OCI-LY1 (cell line): Measurements from ENCODE around the gene KCMF1.

Source experiments
- H2AFZ ChIP-seq: fragments of 200-600 bp; sonication (generic), shearing (Covaris generic); 2 replicates; pipeline ENCODE4 v1.6.0; 2014; ENCODE audit warnings: antibody characterized with exemption, mild to moderate bottlenecking, low read length
- H3F3A ChIP-seq: fragments of 200-600 bp; sonication (generic), shearing (Covaris generic); 2 replicates; pipeline ENCODE4 v1.6.0; 2014; ENCODE audit warnings: mild to moderate bottlenecking, antibody characterized with exemption, low read length, moderate library complexity; ENCODE audit not compliant: insufficient read depth
- H3K27ac ChIP-seq: fragments of 200-600 bp; sonication (generic); 2 replicates; pipeline ENCODE4 v1.5.1; 2014; ENCODE audit warnings: low read length, mixed run types, mild to moderate bottlenecking, low read depth; ENCODE audit not compliant: poor library complexity, severe bottlenecking
- H3K27me3 ChIP-seq: fragments of 200-600 bp; sonication (generic); 2 replicates; pipeline ENCODE4 v1.6.0; 2014; ENCODE audit warnings: antibody characterized with exemption, mild to moderate bottlenecking, low read length, moderate library complexity; ENCODE audit not compliant: insufficient read depth
- H3K36me3 ChIP-seq: fragments of 200-600 bp; sonication (generic); 2 replicates; pipeline ENCODE4 v1.6.1; 2014; ENCODE audit warnings: mild to moderate bottlenecking, antibody characterized with exemption, low read length, moderate library complexity, mixed read lengths; ENCODE audit not compliant: insufficient read depth
- H3K4me1 ChIP-seq: fragments of 200-600 bp; sonication (generic); 2 replicates; pipeline ENCODE4 v1.5.1; 2014; ENCODE audit warnings: mild to moderate bottlenecking, low read length, moderate library complexity; ENCODE audit not compliant: insufficient read depth, severe bottlenecking
- H3K4me2 ChIP-seq: fragments of 200-600 bp; sonication (generic), shearing (Covaris generic); 2 replicates; pipeline ENCODE4 v1.6.1; 2014; ENCODE audit warnings: low read length
- H3K4me3 ChIP-seq: fragments of 200-600 bp; sonication (generic); 2 replicates; pipeline ENCODE4 v1.5.1; 2014; ENCODE audit warnings: low read length, low read depth, mild to moderate bottlenecking, mixed read lengths; ENCODE audit not compliant: poor library complexity, severe bottlenecking
- H3K79me2 ChIP-seq: fragments of 200-600 bp; shearing (Covaris generic); 2 replicates; pipeline ENCODE4 v1.6.1; 2016; ENCODE audit warnings: mixed run types, low read length, mixed read lengths; ENCODE audit not compliant: insufficient read depth
- H3K9ac ChIP-seq: fragments of 200-600 bp; sonication (generic), shearing (Covaris generic); 2 replicates; pipeline ENCODE4 v1.6.1; 2014; ENCODE audit warnings: mild to moderate bottlenecking, low read length, mixed read lengths
- H3K9me2 ChIP-seq: fragments of 200-600 bp; sonication (generic), shearing (Covaris generic); 2 replicates; pipeline ENCODE4 v1.6.1; 2014; ENCODE audit warnings: low read depth, mild to moderate bottlenecking, low read length, mixed read lengths
- H3K9me3 ChIP-seq: fragments of 200-600 bp; shearing (Covaris generic); 2 replicates; pipeline ENCODE4 v1.6.1; 2014; ENCODE audit warnings: low read length, mixed read lengths
- H4K20me1 ChIP-seq: fragments of 200-600 bp; sonication (generic), shearing (Covaris generic); 2 replicates; pipeline ENCODE4 v1.6.0; 2016; ENCODE audit warnings: mild to moderate bottlenecking, low read length; ENCODE audit not compliant: insufficient read depth
- EZH2 ChIP-seq: fragments of 200-600 bp; sonication (generic), shearing (Covaris generic); IDR thresholded peaks from 2 replicates; pipeline ENCODE4 v1.8.0; 2017; ENCODE audit warnings: borderline replicate concordance, mixed run types, mild to moderate bottlenecking, antibody characterized with exemption, low read length, moderate library complexity, mixed read lengths
- TF ChIP-seq, protein P1 (sequence below): fragments of 200-600 bp; sonication (generic), shearing (Covaris generic); IDR thresholded peaks from 2 replicates; pipeline ENCODE4 v1.5.1; 2017; ENCODE audit warnings: mild to moderate bottlenecking, antibody characterized with exemption, low read length, moderate library complexity, mixed read lengths

Gene KCMF1

DNA sequence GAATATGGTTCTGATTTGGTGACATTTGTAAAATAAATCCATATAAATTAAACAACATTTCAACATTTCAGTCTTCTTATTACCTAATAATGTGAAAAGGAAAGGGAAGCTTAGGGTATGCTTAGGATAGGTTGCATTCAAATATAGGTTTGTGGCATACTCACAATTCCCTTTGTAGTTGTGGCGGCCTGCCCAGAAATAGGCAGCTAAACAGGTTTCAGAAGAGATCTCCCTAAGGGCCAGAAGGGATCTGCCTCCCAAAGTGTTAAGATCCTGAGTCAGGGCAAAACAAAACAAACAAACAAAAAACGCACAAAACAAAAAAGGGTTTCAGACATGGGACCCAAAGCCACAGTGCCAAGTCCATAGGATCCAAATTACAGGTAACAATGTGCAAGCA, 120.9 kb downstream of the KCMF1 start:
- H2AFZ ChIP-seq, result no peak overlapping the region

DNA sequence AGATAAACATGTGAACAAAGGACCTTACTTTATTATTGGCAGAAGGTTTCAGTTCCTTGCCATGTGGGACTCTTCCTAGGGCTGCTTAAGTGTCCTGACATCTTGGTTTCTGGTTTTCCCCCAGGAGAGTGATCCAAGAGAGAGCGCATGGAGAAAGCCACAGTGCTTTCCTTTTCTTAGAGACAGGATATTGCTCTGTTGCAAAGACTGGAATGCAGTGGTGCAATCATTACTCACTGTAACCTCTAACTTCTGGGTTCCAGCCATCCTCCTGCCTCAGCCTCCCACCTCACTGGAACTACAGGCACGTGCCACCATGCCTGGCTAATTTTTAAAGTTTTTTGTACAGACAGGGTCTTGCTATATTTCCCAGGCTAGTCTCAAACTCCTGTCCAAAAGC, 124.1 kb downstream of the KCMF1 start:
- H2AFZ ChIP-seq, result no peak overlapping the region
- H3K36me3 ChIP-seq, result no peaks in the 10 kb centered on the region
- H3F3A ChIP-seq, result no peaks in the 10 kb centered on the region
- no peaks in the 10 kb centered on the region for H3K4me1 ChIP-seq
- no peak overlapping the region for H3K4me3 ChIP-seq
- H3K27ac ChIP-seq, result no peak overlapping the region
- H3K4me2 ChIP-seq, result no peak overlapping the region
- H4K20me1 ChIP-seq, result no peaks in the 10 kb centered on the region
- H3K9me3 ChIP-seq, result no peaks in the 10 kb centered on the region
- no peak for TF ChIP-seq EZH2
- TF ChIP-seq, protein P1, sequence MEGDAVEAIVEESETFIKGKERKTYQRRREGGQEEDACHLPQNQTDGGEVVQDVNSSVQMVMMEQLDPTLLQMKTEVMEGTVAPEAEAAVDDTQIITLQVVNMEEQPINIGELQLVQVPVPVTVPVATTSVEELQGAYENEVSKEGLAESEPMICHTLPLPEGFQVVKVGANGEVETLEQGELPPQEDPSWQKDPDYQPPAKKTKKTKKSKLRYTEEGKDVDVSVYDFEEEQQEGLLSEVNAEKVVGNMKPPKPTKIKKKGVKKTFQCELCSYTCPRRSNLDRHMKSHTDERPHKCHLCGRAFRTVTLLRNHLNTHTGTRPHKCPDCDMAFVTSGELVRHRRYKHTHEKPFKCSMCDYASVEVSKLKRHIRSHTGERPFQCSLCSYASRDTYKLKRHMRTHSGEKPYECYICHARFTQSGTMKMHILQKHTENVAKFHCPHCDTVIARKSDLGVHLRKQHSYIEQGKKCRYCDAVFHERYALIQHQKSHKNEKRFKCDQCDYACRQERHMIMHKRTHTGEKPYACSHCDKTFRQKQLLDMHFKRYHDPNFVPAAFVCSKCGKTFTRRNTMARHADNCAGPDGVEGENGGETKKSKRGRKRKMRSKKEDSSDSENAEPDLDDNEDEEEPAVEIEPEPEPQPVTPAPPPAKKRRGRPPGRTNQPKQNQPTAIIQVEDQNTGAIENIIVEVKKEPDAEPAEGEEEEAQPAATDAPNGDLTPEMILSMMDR, result no peak
- H3K9ac ChIP-seq, result no peak overlapping the region
- H3K9me2 ChIP-seq, result no peaks in the 10 kb centered on the region
- H3K79me2 ChIP-seq, result no peaks in the 10 kb centered on the region
- no peaks in the 10 kb centered on the region for H3K27me3 ChIP-seq

More for the DNA sequence above, 120.9 kb downstream of the KCMF1 start:
- no peak overlapping the region for H3K4me2 ChIP-seq
- TF ChIP-seq, protein P1, result no peak
- no peak for TF ChIP-seq EZH2
- H3K36me3 ChIP-seq, result no peaks in the 10 kb centered on the region
- H3K79me2 ChIP-seq, result no peaks in the 10 kb centered on the region
- H3K4me1 ChIP-seq, result no peaks in the 10 kb centered on the region
- no peaks in the 10 kb centered on the region for H3K9me3 ChIP-seq
- no peaks in the 10 kb centered on the region for H3F3A ChIP-seq
- H3K9me2 ChIP-seq, result no peaks in the 10 kb centered on the region
- no peaks in the 10 kb centered on the region for H3K27me3 ChIP-seq
- no peak overlapping the region for H3K9ac ChIP-seq
- H3K4me3 ChIP-seq, result no peak overlapping the region
- no peaks in the 10 kb centered on the region for H4K20me1 ChIP-seq
- H3K27ac ChIP-seq, result no peak overlapping the region

DNA sequence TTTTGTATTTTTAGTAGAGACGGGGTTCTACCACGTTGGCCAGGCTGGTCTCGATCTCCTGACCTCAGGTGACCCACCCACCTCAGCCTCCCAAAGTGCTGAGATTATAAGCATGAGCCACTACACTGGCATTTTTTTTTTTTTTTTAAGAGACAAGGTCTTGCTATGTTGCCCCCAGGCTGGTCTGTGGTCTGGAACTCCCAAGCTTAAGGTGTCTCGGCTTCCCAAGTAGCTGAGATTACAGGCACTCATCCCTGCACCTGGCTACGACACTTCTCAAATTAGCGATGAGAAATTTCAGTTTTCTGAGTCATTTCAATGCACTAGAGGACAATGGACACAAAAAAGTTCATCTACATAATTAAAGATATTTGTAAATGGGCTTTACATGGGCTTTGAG, 125.7 kb downstream of the KCMF1 start:
- Histone ChIP-seq H3F3A (no peaks in the 10 kb centered on the region), H3K36me3 (no peaks in the 10 kb centered on the region), H3K27me3 (no peaks in the 10 kb centered on the region), H3K9me3 (no peaks in the 10 kb centered on the region), H3K9ac (no peak overlapping the region), H2AFZ (no peak overlapping the region), H3K4me2 (no peak overlapping the region), H3K79me2 (no peaks in the 10 kb centered on the region), H3K27ac (no peak overlapping the region), H3K4me1 (no peaks in the 10 kb centered on the region), H3K9me2 (no peaks in the 10 kb centered on the region), H3K4me3 (no peak overlapping the region), H4K20me1 (no peaks in the 10 kb centered on the region)
- TF ChIP-seq, protein P1, result no peak
- TF ChIP-seq EZH2, result no peak
